Peyer's patch (tissue), 4 donors: ENCODE measurements around the gene CENPA.

ENCODE experiments used
- CTCF ChIP-seq, 6 experiments: fragments of 450-650 bp in 4 of 6; fragments of 200-600 bp in 2 of 6; sonication (generic) in 1 of 6; IDR thresholded peaks; one replicate each; pipeline ENCODE4 v1.5.1; 2017 to 2019; ENCODE audit warnings: antibody characterized with exemption in 6 of 6, mild to moderate bottlenecking in 3 of 6, moderate library complexity in 1 of 6
- POLR2A ChIP-seq, 2 donors: fragments of 450-650 bp; IDR thresholded peaks; one replicate each; pipeline ENCODE4 v1.5.1; 2017; ENCODE audit warnings: antibody characterized with exemption in 2 of 2, mild to moderate bottlenecking in 2 of 2, moderate library complexity in 2 of 2

GRCh38 chr2:26801328-26801727 is 15.5 kb downstream of the CENPA start:
- TF ChIP-seq POLR2A (IDR thresholded peaks at IDR 0.05) (no peak), CTCF (IDR thresholded peaks at IDR 0.05) (no peak)
